Stimulated activated CD4-positive, alpha-beta T cell treated with anti-CD3 and anti-CD28 coated beads, Interleukin-1b, Interleukin-23, amount 100 ng/mL, for 24 hours (primary cell): Measurements from ENCODE around the gene CMTR2.

ENCODE experiments used
- DNase-seq, 4 experiments: peaks; one replicate each; pipeline ENCODE4 v3.0.0-alpha.2; 2020; ENCODE audit warnings: low read depth in 4 of 4, low spot score in 1 of 4

CMTR2 gene

GRCh38 chr16:71282943-71283342, 6.3 kb downstream of the CMTR2 start:
- DNase-seq: no peak

GRCh38 chr16:71276589-71277334, 12.4 kb downstream of the CMTR2 start:
- DNase-seq: no peak

GRCh38 chr16:71273384-71273783, 15.8 kb downstream of the CMTR2 start:
- DNase-seq: no peak

DNA sequence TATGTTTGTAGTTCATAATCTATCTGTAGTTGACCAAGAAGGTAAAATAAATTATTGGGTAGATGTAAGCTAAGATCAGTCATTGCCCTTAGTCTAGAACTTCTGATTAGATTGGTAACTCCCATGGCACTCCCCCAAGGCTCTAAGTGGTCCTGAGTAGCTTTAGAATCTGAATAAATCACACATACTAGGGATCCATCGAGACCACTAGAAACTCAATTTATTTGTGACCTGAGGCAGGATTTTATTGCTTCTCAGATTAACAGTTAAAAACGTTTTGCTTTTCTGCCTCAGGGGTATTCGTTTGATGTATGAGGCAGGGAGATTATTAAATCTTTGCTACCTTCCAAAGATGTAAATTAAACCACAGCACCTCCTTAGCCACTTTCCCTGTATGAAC, 24.9 kb downstream of the CMTR2 start:
- no peak for DNase-seq

DNA sequence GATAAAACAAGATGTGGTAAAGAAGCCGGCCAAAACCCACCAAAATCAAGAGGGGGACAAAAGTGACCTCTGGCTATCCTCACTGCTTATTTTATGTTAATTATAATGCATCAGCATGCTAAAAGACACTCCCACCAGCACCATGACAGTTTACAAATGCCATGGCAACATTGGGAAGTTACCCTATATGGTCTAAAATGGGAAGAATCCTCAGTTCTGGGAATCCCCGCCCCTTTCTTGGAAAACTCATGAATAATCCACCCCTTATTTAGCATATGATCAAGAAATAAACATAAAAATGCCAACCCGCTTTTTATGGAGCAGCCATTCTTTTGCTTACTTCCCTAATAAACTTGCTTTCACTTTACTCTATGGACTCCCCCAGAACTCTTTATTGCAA, 25.6 kb downstream of the CMTR2 start:
- no peak for DNase-seq

DNA sequence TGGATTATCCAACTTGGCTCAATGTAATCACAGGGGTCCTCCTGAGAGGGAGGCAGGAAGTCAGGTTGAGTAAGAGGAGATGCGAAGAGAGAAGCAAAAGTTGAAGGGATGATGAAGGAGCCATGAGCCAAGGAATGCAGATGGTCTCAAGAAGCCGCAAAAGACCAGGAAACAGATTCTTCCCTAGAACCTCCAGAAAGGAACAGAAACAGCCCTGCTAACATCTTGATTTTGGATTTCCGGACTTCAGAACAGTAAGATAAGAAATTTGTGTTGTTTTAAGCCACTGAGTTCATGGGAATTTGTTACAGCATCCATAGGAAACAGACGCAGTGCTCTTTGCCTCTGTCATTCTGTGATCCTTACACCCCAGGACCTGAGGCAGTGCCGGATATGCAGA, 26.8 kb downstream of the CMTR2 start:
- DNase-seq: no peak

DNA sequence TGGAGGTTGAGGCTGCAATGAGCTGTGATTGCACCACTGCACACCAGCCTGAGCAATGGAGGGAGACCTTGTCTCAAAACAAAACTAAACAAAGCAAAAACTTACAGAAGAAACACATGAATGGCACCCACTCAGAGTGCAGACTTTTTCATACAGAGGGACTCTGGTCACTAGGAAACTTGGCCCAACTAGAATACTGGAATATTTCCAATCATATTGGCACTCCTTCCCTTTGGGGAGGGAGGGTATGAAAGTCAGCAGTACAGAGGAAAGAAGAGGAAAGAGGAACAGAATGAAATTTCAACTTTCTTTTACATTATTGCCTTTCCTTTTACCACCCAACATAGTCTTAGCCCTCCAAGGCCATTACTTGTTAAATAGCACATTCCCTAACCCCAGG, 28.2 kb downstream of the CMTR2 start:
- no peak for DNase-seq

DNA sequence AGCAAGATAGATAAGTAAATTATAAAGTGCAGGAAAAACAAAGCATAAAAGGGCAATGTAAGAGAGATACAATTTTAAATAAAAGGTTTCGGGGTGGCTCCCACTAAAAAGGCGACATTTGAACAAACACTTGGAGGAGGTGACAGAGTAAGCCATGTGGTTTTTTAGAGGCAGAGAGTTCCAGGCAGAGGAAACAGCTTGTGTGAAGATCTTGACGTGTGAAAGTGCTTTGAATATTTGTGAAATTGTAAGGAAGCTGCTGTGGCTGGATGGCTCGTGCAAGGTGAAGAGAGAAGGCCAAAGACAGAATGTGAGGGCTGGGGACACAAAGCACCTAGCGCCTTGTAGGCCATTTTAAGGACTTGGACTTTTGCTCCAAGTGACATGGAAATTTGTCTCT, 30.1 kb downstream of the CMTR2 start:
- no peak for DNase-seq

GRCh38 chr16:71258372-71258771, 30.8 kb downstream of the CMTR2 start:
- DNase-seq: no peak

DNA sequence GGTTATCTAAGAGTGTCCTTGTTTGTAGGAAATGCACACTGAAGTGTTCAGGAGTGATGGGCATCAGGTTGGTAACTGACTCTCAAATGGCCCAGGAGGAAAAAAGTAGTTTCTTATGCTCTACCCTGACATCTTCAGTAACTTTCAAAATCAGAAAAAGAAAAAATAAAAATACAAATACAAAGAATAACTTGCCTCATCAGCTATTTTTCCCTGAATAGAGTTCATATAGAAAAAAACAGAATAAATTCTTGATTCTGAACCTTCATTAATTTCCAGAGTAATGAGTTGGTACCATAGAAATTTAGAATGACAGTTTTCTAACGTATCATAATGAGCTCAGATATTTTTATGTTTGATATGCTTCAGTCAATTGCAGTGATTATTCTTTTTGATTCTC, 31.4 kb downstream of the CMTR2 start:
- no peak for DNase-seq

- DNase-seq: no peak
Measured at GRCh38 chr16:71255721-71256120, 33.5 kb downstream of the CMTR2 start.

- DNase-seq: no peak
Measured at GRCh38 chr16:71254832-71255525, 34.2 kb downstream of the CMTR2 start.

DNA sequence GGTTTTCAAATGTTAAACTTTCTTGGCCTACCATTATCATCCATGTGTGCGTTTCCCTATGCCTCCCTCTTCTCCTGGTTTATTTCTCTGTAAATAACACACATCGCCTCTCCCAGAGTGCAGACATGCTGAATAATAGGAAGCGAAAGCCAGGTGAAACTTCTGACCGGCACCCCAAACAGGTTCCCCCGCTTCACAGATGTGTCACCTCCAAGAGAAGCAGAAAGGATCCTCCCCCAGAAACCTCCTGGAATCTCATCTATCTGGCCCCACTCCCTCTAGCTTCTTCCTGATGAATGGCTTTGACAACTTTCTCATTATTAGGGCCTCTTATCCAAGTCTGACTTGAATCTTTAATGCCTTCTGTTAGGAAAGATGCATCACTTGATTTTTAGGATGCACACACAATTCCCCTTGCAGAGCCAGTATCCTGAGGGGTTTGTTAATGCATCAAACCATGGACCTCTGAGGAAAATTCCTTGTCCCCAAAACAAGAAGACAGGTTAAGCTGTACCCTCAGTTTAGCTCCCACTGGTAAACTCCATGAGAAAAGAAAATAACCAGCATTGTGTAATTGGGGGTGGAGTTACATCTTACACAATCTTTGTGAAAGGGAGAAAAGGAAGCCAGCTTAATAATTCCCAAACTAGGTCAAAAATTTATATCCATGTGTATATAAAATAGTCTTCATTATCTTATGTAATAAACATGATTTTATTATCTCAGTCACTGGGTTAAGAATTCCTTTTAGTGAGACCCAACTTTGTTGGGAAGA, 38.6 kb downstream of the CMTR2 start:
- no peak for DNase-seq

GRCh38 chr16:71249399-71249798, 39.8 kb downstream of the CMTR2 start:
- DNase-seq: no peak

DNA sequence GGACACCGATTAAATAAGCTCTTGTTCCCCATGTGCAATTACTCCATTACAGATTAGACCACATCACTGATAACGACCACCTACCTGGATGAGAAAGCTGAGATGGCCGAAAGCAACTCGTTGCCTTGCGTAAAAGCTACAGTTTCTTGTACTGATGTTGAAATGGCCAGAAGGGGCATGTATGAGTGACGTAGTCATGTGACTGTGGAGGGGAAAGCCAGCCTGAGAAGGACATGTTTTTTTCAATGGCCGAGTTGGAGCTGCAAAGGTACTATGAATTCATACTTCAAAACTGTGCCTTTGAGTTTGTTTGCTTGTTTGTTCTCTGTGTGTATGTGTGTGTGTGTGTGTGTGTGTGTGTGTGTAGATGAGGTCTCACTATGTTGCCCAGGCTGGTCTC, 41.7 kb downstream of the CMTR2 start:
- no peak for DNase-seq

DNA sequence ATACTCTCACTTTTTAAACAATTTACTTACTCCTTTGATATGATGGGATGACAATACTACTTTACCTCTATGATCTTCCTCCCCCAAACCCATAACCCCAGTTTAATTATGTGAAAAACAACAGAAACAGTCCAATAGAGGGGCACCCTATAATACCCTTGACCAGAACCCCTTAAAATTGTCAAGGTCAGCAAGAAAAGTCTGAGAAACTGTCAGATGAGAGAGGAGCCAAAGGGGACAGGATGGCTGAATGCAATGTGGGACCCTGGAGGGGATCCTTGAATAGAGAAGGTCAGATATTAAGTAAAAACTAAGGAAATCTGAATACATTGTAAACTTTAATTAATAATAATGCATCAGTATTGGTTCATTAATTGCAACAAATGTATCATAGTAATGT, 42.9 kb downstream of the CMTR2 start:
- no peak for DNase-seq

DNA sequence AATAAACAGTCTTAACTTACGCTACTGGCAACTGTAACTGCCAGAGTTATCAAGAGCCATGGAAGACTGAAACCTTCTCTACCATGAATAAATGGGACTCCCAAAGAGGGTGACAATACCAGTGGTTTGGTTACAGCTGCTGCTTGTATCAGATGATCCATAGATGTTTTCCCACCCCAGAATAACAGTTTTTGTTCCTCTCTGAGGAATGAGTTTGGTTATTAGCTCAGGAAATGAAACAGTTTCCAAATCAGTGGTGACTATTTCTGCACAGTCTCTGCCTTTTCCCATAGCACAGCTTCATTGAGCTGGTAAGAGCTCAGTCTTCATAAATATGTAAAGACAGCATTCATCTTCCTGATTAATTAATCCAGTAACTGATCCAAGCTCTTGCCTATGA, 44.7 kb downstream of the CMTR2 start:
- no peak for DNase-seq

DNA sequence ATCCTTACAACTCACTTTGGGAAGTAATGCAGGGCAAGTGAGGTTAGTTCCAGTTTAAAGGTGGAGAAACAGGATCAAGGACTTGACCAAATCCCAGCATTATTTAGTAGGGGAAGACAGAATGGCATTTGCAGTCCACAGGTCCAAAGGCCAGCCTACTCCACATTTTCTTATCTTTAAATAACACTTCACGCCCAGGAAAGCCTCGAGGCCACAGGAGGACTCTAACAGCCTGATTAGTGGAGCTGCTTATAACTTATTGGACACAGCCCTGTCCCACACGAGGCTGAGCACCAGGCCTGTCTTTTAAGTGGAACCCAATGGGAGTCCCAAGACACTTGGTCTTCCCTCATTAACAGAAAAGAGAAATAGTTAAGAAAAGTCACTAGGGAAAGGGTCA, 46.6 kb downstream of the CMTR2 start:
- DNase-seq: no peak

DNA sequence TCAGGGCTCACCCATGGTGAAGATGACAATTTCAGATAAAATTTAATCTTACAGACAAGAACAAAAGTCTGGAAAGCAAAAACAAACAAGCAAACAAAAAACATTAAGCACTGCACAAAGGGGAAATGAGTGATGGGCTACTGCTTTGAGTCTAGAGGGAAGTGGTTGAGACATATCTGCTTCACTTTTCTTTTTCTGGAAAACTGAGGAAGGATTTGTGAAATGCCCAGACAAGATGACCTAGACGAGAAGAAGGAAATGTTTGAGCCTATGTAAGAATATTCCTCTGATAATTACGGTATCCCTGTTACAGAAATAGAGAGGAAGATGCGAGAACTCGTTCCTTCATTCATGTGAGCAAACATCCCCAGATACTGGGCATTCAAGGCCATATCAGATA, 47.2 kb downstream of the CMTR2 start:
- DNase-seq: no peak
